ENCODE measurements around the gene ENHO. TPM values are rescaled to one million over a fixed set of nuclear protein-coding genes. Genes with fewer than 3 reads are reported as not detected.

ENHO gene
- polyA plus RNA-seq, 4 donors = 0.74 to 2.8 (median 1.8) TPM

GRCh38 chr9:34555936-34556525 is 33.2 kb upstream of the ENHO start:
- no peak for DNase-seq (ENCODE audit: low read depth in 4 of 4, low spot score in 3 of 4)

DNA sequence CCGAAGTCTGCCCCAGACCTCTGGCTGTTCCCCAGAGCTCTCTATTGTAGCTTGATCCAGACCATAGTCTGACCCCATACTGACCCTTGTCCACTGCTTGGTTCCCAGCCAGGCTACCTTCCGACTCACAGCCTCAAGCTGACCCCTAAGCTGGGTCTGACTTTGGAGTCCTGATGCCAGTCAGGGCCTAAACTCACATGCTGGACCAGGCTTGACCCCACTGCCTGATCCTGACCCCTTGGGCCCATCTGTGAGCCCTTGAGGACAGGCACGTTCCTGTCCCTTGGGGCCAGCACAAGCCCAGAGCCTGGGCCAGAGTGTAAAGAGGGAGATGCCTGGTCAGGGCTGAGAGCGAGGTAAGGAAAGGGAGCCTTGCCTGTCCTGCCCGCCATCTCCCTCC is 32.7 kb upstream of the ENHO start:
- no peak for DNase-seq (ENCODE audit: low read depth in 4 of 4, low spot score in 3 of 4)

GRCh38 chr9:34555002-34555348 is 32.2 kb upstream of the ENHO start:
- no peak for DNase-seq (ENCODE audit: low read depth in 4 of 4, low spot score in 3 of 4)

DNA sequence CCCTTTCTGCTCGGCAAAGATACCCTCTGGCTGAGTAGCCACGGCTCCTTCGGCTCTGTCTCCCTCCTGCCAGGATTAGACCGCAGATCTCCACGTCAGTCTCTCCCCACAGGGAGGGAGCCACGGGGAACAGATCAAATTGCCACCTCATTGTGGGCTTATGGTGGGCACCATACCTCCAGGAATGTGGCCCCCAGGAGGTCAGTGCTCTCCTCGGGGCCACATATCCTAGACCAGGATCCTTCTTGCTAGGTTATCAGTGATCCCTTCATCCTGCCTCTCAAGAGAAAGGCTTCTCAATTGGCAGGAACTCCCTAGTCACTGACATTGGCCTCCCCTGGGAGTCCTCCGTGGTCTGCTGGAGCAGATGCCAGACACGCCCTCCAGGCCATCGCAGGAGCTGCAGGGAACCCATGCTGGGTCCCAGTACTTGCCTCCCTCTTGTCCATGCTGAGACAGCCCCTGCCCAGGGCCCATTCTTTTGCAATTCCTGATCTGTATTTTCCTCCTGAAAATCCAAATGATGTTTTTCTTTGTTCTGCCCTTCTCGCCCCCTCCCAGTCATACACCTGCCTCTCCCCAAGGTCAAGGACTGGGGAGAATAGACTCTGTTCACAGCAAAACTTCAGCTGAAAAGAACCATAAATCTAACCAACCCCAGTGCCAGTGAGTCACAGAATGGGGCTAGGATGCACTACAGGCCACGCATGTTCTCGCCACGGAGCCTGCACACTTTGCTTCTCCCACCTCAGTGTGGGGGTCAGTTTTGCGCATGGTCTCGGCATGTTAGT is 31.6 kb upstream of the ENHO start:
- no peak for DNase-seq (ENCODE audit: low read depth in 4 of 4, low spot score in 3 of 4)

- DNase-seq (ENCODE audit: low read depth in 4 of 4, low spot score in 3 of 4) = no peak
Measured at GRCh38 chr9:34553511-34554021, 30.8 kb upstream of the ENHO start.

- DNase-seq (ENCODE audit: low read depth in 4 of 4, low spot score in 3 of 4) = no peak
Measured at GRCh38 chr9:34552986-34553385, 30.2 kb upstream of the ENHO start.

GRCh38 chr9:34552606-34552981 is 29.8 kb upstream of the ENHO start:
- DNase-seq (ENCODE audit: low read depth in 4 of 4, low spot score in 3 of 4) = no peak

DNA sequence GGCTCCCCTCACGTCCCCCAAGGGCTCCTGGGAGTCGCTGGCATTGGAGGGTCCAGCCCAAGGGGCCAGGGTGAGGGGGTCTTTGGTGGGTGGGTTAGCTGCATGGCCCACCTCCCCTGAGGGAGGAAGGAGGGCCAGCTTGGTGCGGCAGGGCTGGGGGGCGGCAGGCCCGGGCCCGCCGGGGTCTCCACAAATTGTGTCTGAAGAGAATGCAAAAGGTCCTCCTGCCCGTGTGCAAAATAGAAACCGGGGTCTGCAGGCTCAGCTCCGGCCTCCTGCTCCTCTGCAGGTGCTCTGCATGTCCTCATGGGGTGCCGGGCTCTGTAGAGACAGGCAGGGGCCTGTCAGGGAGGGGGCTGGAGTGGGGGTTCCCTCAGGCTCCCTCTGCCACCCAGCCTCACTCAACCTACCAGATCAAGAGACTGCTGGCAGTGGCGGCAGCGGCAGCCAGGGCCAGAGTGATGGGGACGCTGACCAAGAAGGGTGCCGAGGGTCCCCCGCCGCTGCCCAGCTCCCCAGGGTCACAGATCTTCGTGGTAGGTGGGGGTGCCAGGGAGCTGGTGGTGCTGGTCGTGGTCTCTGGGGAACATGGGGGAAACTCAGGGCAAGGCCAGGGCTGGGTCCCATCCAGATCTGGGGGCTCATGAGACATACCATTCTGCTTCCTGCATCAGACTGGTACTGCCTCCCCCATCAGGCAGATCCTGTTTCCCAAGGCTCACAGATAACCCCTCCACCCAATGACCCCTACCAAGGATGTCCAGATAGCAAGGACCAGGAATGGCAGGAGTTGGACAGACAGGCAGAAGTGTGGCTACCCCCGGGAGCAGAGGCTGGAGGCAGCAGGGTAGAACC is 29.2 kb upstream of the ENHO start:
- no peak for DNase-seq (ENCODE audit: low read depth in 4 of 4, low spot score in 3 of 4)

- DNase-seq (ENCODE audit: low read depth in 4 of 4, low spot score in 3 of 4) = no peak
Measured at GRCh38 chr9:34550681-34551270, 28.0 kb upstream of the ENHO start.

DNA sequence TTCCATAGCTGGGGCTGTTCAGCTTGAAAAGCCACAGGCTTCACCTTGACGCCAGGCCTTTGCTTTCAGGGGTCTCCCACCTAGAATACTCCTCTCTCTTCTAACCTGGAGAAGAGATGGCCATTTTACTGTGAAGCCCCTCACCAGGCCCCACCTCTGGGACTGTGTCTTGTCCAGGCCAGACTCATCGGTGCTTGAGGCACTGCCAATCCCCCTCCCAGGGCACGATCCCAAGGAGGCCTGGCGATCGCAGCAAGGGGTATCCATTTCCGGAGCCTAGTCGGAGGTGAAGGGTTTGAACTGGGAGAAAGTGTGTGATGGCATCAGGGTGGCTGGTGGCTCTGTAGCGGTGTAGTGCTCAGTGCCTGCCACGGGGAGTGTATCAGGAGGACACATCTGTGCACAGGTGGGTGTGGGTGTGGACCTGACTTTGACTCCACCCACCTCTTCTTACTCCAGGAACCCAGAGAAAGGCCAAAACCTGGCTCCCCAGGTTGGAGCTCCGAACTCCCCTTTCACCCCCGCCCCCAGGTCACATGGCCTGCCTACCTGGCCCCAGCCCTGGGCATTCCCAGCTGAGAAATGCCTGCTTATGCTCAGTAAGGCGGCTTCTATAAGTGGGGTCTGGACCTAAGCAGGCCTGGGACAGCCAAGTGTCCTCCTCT is 27.4 kb upstream of the ENHO start:
- no peak for DNase-seq (ENCODE audit: low read depth in 4 of 4, low spot score in 3 of 4)

DNA sequence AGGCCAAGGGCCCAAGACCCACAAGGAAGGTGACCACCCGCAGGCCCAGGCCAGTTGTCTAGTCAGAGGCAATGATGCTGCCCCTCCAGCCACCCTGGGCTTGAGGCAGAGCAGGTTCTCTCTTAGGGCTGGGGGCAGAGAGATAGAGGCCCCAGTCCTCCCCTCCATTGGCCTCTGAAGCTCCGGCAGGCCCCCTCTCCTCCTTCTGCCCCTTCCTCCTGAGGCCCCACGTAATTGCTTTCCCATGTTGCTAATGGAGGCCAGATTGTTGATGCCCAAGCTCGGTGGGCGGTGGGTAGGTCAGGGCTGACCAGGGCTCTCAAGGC is 26.6 kb upstream of the ENHO start:
- DNase-seq (ENCODE audit: low read depth in 4 of 4, low spot score in 3 of 4) = no peak

GRCh38 chr9:34547960-34548611 is 25.3 kb upstream of the ENHO start:
- peak in 1 of 4 donors; percentile 68 for DNase-seq (ENCODE audit: low read depth in 4 of 4, low spot score in 3 of 4)

GRCh38 chr9:34546834-34547827 is 24.3 kb upstream of the ENHO start:
- no peak for DNase-seq (ENCODE audit: low read depth in 4 of 4, low spot score in 3 of 4)

- no peak for DNase-seq (ENCODE audit: low read depth in 4 of 4, low spot score in 3 of 4)
Measured at GRCh38 chr9:34546102-34546833, 23.5 kb upstream of the ENHO start.

DNA sequence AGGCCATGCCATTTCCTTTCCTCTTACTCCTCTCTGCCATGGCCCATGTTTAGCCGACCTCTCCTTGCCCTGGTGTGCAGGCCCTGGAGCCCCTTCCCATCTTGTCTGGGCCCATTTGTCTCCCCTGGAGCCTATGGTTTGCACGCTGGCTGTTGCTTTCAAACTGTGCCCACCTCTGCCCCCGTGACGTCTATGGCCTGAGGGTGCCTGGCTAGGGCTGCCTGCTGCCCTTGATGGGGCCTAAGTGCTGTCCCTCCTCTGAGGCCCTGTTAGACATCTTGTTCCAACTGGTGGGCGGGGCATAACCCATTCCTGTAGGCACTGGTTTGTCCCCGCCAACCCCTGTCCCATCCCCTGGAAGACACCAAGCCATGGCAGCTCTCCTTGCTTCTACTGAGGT is 22.7 kb upstream of the ENHO start:
- no peak for DNase-seq (ENCODE audit: low read depth in 4 of 4, low spot score in 3 of 4)

DNA sequence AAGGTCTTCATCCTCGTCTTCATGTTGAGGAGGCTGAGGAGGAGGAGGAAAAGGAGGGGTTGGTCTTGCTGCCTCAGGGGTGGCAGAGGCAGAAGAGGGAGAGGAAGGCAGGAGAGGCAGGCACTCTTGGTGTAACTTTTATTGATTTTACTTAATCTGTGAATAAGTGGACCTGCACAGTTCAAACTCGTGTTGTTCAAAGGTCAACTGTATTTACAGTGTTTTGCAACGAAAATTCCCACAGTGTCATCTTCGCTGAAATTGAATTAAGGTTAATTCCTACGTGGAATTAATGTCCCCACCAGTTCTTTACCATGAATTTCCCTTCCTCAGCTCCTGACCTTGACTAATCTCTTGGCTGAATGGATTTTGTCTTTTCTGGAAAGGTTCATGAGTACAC is 21.2 kb upstream of the ENHO start:
- DNase-seq (ENCODE audit: low read depth in 4 of 4, low spot score in 3 of 4) = no peak

DNA sequence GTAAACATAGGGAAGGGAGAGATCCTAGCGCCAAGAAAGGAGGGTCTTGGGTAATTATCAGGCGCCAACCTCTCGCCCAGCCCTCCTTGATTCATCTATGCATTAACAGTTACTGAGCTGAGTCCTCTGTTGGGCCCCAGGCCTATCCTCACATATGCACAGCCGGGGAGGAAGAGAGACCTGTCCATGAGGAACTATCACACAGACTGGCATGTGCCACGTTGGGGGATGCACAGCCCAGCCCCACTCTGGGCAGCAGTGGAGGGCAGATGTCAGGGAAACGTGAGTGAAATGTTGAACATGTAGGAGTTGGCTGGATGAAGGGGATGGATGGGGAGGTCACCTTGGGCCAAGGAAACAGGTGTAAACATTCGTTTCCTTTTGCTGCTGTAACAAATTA is 18.8 kb upstream of the ENHO start:
- DNase-seq (ENCODE audit: low read depth in 4 of 4, low spot score in 3 of 4) = no peak

GRCh38 chr9:34540827-34541226 is 18.0 kb upstream of the ENHO start:
- no peak for DNase-seq (ENCODE audit: low read depth in 4 of 4, low spot score in 3 of 4)
